Endothelial cell of umbilical vein (primary cell): ENCODE data around the gene ZNF30. TPM values are rescaled to one million over a fixed set of nuclear protein-coding genes. Genes with fewer than 3 reads are reported as not detected.

Experiments
- BruUV-seq: library from RNA; stranded (reverse); fragments of 400-500 nt; replicated peaks from 2 replicates; lab custom pipeline; 2021; lab: Mats Ljungman, UMichigan
- CTCF ChIA-PET: fragments of 300-600, 350-600 bp; sonication (Branson Sonifier 250); formaldehyde crosslinking; loops from one replicate; lab custom pipeline; 2021; ENCODE audit warnings: antibody characterized with exemption, inconsistent platforms; lab: Charles Lee
- POLR2A ChIA-PET: fragments of 300-600, 350-600 bp; sonication (Branson Sonifier 250); formaldehyde crosslinking; loops from one replicate; lab custom pipeline; 2021; ENCODE audit warnings: antibody characterized with exemption, inconsistent platforms; lab: Charles Lee
- DNase-seq: peaks from one replicate; pipeline ENCODE4 v3.0.0-alpha.2; 2011; ENCODE audit warnings: low read depth, low spot score
- FAIRE-seq: peaks from 2 replicates; lab custom pipeline; 2011; peaks lifted over from hg19 to GRCh38; lab: Jason Lieb, UNC
- H2AFZ ChIP-seq: 2 replicates; pipeline ENCODE4 v1.6.0; 2012; ENCODE audit warnings: low read depth, low read length, control low read depth, inconsistent platforms
- H3K27ac ChIP-seq: 2 replicates; pipeline ENCODE4 v1.5.1; 2011; ENCODE audit warnings: low read depth, mild to moderate bottlenecking, control low read depth, low read length, moderate library complexity; ENCODE audit not compliant: insufficient read depth
- H3K27me3 ChIP-seq, 2 experiments: 2 replicates each; pipeline versions ENCODE4 v1.6.0 to v1.6.1; 2011; ENCODE audit warnings: low read length in 2 of 2, mixed read lengths in 1 of 2; ENCODE audit not compliant: control insufficient read depth in 2 of 2, insufficient read depth in 2 of 2
- H3K36me3 ChIP-seq, 2 experiments: 2 replicates in 1 of 2; 3 replicates in 1 of 2; pipeline ENCODE4 v1.5.1; 2011; ENCODE audit warnings: low read length in 2 of 2, mild to moderate bottlenecking in 1 of 2, moderate library complexity in 1 of 2; ENCODE audit not compliant: control insufficient read depth in 2 of 2, insufficient read depth in 2 of 2; ENCODE audit errors: extremely low read depth in 1 of 2
- H3K4me1 ChIP-seq: 3 replicates; pipeline ENCODE4 v1.5.1; 2011; ENCODE audit warnings: mild to moderate bottlenecking, low read length; ENCODE audit not compliant: control insufficient read depth, insufficient read depth; ENCODE audit errors: extremely low read depth
- H3K4me2 ChIP-seq: 2 replicates; pipeline ENCODE4 v1.6.1; 2011; ENCODE audit warnings: low read length, control low read depth, mixed read lengths; ENCODE audit not compliant: insufficient read depth
- H3K4me3 ChIP-seq, 3 experiments: fragments of 200-600 bp in 1 of 3; sonication (generic), shearing (Covaris generic) in 1 of 3; replicated peaks in 1 of 3; 2 replicates each; pipeline ENCODE4 v1.5.1; 2011 to 2016; ENCODE audit warnings: control low read depth in 3 of 3, low read length in 3 of 3, mild to moderate bottlenecking in 2 of 3, inconsistent platforms in 1 of 3, low read depth in 1 of 3, moderate library complexity in 1 of 3; ENCODE audit not compliant: insufficient read depth in 1 of 3
- H3K79me2 ChIP-seq: 2 replicates; pipeline ENCODE4 v1.6.0; 2012; ENCODE audit warnings: low read length, inconsistent platforms; ENCODE audit not compliant: control insufficient read depth, insufficient read depth
- H3K9ac ChIP-seq: replicated peaks from 2 replicates; pipeline ENCODE3; 2011; ENCODE audit warnings: low read length, control low read depth; ENCODE audit not compliant: insufficient read depth; ENCODE audit errors: extremely low read depth
- H3K9me1 ChIP-seq: replicated peaks from 3 replicates; pipeline ENCODE4 v1.6.0; 2011; ENCODE audit warnings: mild to moderate bottlenecking, low read length; ENCODE audit not compliant: control insufficient read depth, insufficient read depth; ENCODE audit errors: extremely low read depth
- H3K9me3 ChIP-seq: replicated peaks from 2 replicates; pipeline ENCODE4 v1.5.1; 2012; ENCODE audit warnings: low read length, inconsistent platforms; ENCODE audit not compliant: control insufficient read depth, insufficient read depth
- H4K20me1 ChIP-seq: replicated peaks from 2 replicates; pipeline ENCODE3; 2011; ENCODE audit warnings: mild to moderate bottlenecking, low read length; ENCODE audit not compliant: control insufficient read depth, insufficient read depth; ENCODE audit errors: extremely low read depth
- EZH2 ChIP-seq: IDR thresholded peaks from 2 replicates; pipeline ENCODE4 v1.6.1; 2012; ENCODE audit warnings: borderline replicate concordance, low read depth, mild to moderate bottlenecking, moderate library complexity, low read length, inconsistent platforms; ENCODE audit not compliant: severe bottlenecking
- FOS ChIP-seq: IDR thresholded peaks from 2 replicates; pipeline ENCODE4 v1.6.1; 2011; ENCODE audit warnings: mild to moderate bottlenecking, low read length, moderate library complexity, borderline replicate concordance; ENCODE audit not compliant: insufficient read depth
- GATA2 ChIP-seq: IDR thresholded peaks from 2 replicates; pipeline ENCODE4 v1.7.0; 2011; ENCODE audit warnings: low read depth, mild to moderate bottlenecking, moderate library complexity, mixed read lengths, low read length; ENCODE audit not compliant: insufficient read length, insufficient read depth
- JUN ChIP-seq: IDR thresholded peaks from 2 replicates; pipeline ENCODE4 v1.6.1; 2011; ENCODE audit warnings: borderline replicate concordance, low read depth; ENCODE audit not compliant: insufficient read length, insufficient read depth
- MYC ChIP-seq: IDR thresholded peaks from one replicate; pipeline ENCODE4 v1.6.1; 2011; ENCODE audit warnings: mild to moderate bottlenecking, low read depth, low read length
- POLR2A ChIP-seq: IDR thresholded peaks from 2 replicates; pipeline ENCODE4 v1.6.1; 2012; ENCODE audit warnings: low read depth, mild to moderate bottlenecking, control low read depth, low read length
- POLR2AphosphoS5 ChIP-seq: IDR thresholded peaks from 2 replicates; pipeline ENCODE4 v1.6.1; 2012; ENCODE audit warnings: low read depth, mild to moderate bottlenecking, control low read depth, low read length, moderate library complexity; ENCODE audit not compliant: insufficient read depth
- dilution Hi-C: fragments of 300-500 bp; cut with MboI; formaldehyde crosslinking; loops from one replicate; pipeline ENCODE4 v1.15.0; 2019; ENCODE audit warnings: low sequenced_read_pairs; ENCODE audit not compliant: extremely low pct_ligation_motif_present
- intact Hi-C: fragments of 100-400 bp; cut with micrococcal nuclease; formaldehyde crosslinking; loops from one replicate; pipeline ENCODE4 v1.10.0; 2022
- polyA plus RNA-seq, 4 experiments: library from polyadenylated mRNA; depleted of rRNA in 3 of 4; stranded (reverse) in 3 of 4; unstranded in 1 of 4; fragments of >200 nt; gene quantifications; 2 replicates each; pipeline versions ENCODE4 v1.2.1 to v1.2.3, GENCODE V29; 2011 to 2012; ENCODE audit warnings: missing spikeins in 1 of 4
- total RNA-seq: library from RNA; stranded (reverse); gene quantifications from 2 replicates; pipeline ENCODE4 v1.2.3, GENCODE V29; 2021
- TF ChIP-seq, protein P1 (sequence below): IDR thresholded peaks from 2 replicates; pipeline ENCODE4 v1.6.1; 2011; ENCODE audit not compliant: insufficient read depth, insufficient read length
- TF ChIP-seq, protein P2 (sequence below), 2 donors: IDR thresholded peaks; 1 replicate in 1 of 2; 2 replicates in 1 of 2; pipeline ENCODE4 v1.5.1; 2011; ENCODE audit warnings: low read length in 2 of 2, mild to moderate bottlenecking in 2 of 2, moderate library complexity in 2 of 2, control low read depth in 1 of 2, inconsistent platforms in 1 of 2, low read depth in 1 of 2; ENCODE audit not compliant: insufficient read depth in 1 of 2; ENCODE audit errors: extremely low read depth in 1 of 2

ZNF30 gene
- total and polyA plus RNA-seq, 2 donors (not counting 3 experiments of a cell fraction or from before 2014, with no cell fraction given) = 1.3 to 4.7 TPM

DNA sequence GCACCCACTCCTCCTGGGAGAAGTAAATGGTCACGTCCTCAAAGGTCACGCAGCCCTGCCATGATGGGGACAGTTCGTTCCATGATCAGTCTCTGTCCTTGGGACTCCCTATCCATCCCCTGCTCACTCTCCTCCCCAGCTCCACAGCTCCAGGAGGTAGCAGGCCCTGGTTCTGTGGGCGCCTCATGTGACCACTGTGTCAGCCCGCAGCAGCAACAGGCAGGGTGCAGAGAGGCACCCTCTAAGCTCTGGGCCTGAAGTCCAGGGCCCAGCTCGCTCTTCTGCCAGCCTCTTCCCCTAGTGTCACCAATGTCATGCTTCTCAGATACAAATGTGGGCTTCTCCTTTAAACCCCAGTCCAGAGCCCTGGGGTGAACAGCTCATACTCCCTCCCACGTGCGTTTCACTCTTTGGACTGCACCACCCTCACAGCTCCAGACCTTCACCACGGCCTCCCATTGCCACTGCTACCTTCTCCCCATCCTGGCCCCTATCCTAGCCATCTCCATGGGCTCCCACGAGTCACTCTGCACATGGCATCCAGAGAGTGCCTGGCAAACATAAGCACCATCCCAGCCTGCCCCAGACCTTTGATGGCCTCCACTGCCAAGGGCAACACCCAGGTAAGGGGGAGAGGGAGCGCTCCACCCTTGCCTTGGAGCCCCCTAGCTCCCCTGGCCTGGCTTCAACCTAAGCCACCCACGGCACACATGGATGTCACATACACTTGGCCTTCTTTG, 34.4 kb downstream of the ZNF30 start:
- H2AFZ ChIP-seq = no peak overlapping the region
- BruUV-seq = no TSS peak
- H3K4me3 ChIP-seq = peak overlapping the region in 2 of 3 experiments; percentile 58 to 85
- peaks cover 29 to 45% of the 10 kb centered on the region in 2 experiments for H3K36me3 ChIP-seq
- dilution Hi-C loops (no loop called here), intact Hi-C loops (loop anchor here (5.0 kb wide), 2 partner anchors 181 to 189 kb away; partner anchors contain the start of genes FXYD7 and ZNF599)
- no peak overlapping the region for H3K9ac ChIP-seq
- CTCF ChIA-PET = interaction anchor here (1.3 to 3.4 kb wide), 4 partner anchors 8 to 122 kb away, joined by 3 to 13 read pairs (median 8); partner anchors contain the start of gene ZNF30
- peak overlapping the region; percentile 80 for H3K4me2 ChIP-seq
- H3K9me1 ChIP-seq = no peaks in the 10 kb centered on the region
- POLR2A ChIA-PET = interaction anchor here (2.0 kb wide), 1 partner anchor 34 kb away, joined by 5 read pairs; the partner anchor contains the start of gene ZNF30
- H3K79me2 ChIP-seq = peaks cover 51% of the 10 kb centered on the region
- no peaks in the 10 kb centered on the region for H3K27me3 ChIP-seq
- H3K27ac ChIP-seq = peak overlapping the region; percentile 94
- peaks cover 33% of the 10 kb centered on the region for H3K9me3 ChIP-seq
- H3K4me1 ChIP-seq = peaks cover 13% of the 10 kb centered on the region
- DNase-seq = no peak
- TF ChIP-seq GATA2 (no peak), JUN (no peak), MYC (no peak), POLR2AphosphoS5 (no peak), FOS (no peak), EZH2 (no peak), POLR2A (no peak)
- TF ChIP-seq, protein P1, sequence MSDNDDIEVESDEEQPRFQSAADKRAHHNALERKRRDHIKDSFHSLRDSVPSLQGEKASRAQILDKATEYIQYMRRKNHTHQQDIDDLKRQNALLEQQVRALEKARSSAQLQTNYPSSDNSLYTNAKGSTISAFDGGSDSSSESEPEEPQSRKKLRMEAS = no peak
- TF ChIP-seq, protein P2, sequence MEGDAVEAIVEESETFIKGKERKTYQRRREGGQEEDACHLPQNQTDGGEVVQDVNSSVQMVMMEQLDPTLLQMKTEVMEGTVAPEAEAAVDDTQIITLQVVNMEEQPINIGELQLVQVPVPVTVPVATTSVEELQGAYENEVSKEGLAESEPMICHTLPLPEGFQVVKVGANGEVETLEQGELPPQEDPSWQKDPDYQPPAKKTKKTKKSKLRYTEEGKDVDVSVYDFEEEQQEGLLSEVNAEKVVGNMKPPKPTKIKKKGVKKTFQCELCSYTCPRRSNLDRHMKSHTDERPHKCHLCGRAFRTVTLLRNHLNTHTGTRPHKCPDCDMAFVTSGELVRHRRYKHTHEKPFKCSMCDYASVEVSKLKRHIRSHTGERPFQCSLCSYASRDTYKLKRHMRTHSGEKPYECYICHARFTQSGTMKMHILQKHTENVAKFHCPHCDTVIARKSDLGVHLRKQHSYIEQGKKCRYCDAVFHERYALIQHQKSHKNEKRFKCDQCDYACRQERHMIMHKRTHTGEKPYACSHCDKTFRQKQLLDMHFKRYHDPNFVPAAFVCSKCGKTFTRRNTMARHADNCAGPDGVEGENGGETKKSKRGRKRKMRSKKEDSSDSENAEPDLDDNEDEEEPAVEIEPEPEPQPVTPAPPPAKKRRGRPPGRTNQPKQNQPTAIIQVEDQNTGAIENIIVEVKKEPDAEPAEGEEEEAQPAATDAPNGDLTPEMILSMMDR (IDR thresholded peaks at IDR 0.05; ENCODE audit: extremely low read depth in 1 of 2, insufficient read depth in 1 of 2, low read depth in 1 of 2, low read length in 2 of 2) = no peak
- no peaks in the 10 kb centered on the region for H4K20me1 ChIP-seq
- no peak for FAIRE-seq
